DND-41 (cell line): Measurements from ENCODE around the gene MOV10L1.

Experiments
- ATAC-seq: fragments of 200-7000 bp; cut with Tn5 transposase; 3 replicates; pipeline ENCODE4 v1.9.1; 2021; ENCODE audit warnings: low read depth; ENCODE audit not compliant: insufficient read depth
- DNase-seq: peaks from one replicate; pipeline ENCODE4 v3.0.0-alpha.2; 2020
- H2AFZ ChIP-seq: 2 replicates; pipeline ENCODE4 v1.6.0; 2012; ENCODE audit warnings: low read depth, low read length
- H3K27ac ChIP-seq: 2 replicates; pipeline ENCODE4 v1.5.1; 2012; ENCODE audit warnings: low read length, inconsistent platforms
- H3K27me3 ChIP-seq: fragments of 200-600 bp; sonication (generic); 2 replicates; pipeline ENCODE4 v1.6.0; 2012; ENCODE audit warnings: low read length, mild to moderate bottlenecking, inconsistent platforms; ENCODE audit not compliant: insufficient read depth, poor library complexity
- H3K36me3 ChIP-seq: 2 replicates; pipeline ENCODE4 v1.5.1; 2012; ENCODE audit warnings: low read length, inconsistent platforms; ENCODE audit not compliant: insufficient read depth
- H3K4me1 ChIP-seq: 2 replicates; pipeline ENCODE4 v1.5.1; 2012; ENCODE audit warnings: mild to moderate bottlenecking, low read length; ENCODE audit not compliant: insufficient read depth
- H3K4me2 ChIP-seq: 2 replicates; pipeline ENCODE4 v1.6.0; 2012; ENCODE audit warnings: mild to moderate bottlenecking, moderate library complexity, low read length, inconsistent platforms; ENCODE audit not compliant: insufficient read depth
- H3K4me3 ChIP-seq, 2 experiments: fragments of 200-600 bp in 1 of 2; shearing (Covaris generic) in 1 of 2; 2 replicates each; pipeline ENCODE4 v1.5.1; 2012 to 2016; ENCODE audit warnings: inconsistent platforms in 2 of 2, low read length in 2 of 2, mild to moderate bottlenecking in 2 of 2, low read depth in 1 of 2, moderate library complexity in 1 of 2
- H3K79me2 ChIP-seq: 2 replicates; pipeline ENCODE4 v1.6.0; 2012; ENCODE audit warnings: low read length, inconsistent platforms; ENCODE audit not compliant: insufficient read depth
- H3K9ac ChIP-seq: 2 replicates; pipeline ENCODE4 v1.6.0; 2012; ENCODE audit warnings: low read depth, mild to moderate bottlenecking, inconsistent platforms, low read length, moderate library complexity
- H3K9me3 ChIP-seq: 2 replicates; pipeline ENCODE4 v1.5.1; 2012; ENCODE audit warnings: low read length, moderate library complexity, mild to moderate bottlenecking, inconsistent platforms; ENCODE audit not compliant: insufficient read depth, severe bottlenecking
- H4K20me1 ChIP-seq: 2 replicates; pipeline ENCODE4 v1.6.0; 2012; ENCODE audit warnings: low read length; ENCODE audit not compliant: insufficient read depth
- EZH2 ChIP-seq: IDR thresholded peaks from 3 replicates; pipeline ENCODE4 v1.6.1; 2012; ENCODE audit warnings: borderline replicate concordance, low read depth, mild to moderate bottlenecking, moderate library complexity, low read length, inconsistent platforms; ENCODE audit not compliant: severe bottlenecking
- TF ChIP-seq, protein P1 (sequence below): IDR thresholded peaks from 2 replicates; pipeline ENCODE4 v1.5.1; 2012; ENCODE audit warnings: borderline replicate concordance, low read length, moderate library complexity, mild to moderate bottlenecking; ENCODE audit not compliant: poor library complexity, severe bottlenecking; ENCODE audit errors: extremely low read depth

MOV10L1 gene

DNA sequence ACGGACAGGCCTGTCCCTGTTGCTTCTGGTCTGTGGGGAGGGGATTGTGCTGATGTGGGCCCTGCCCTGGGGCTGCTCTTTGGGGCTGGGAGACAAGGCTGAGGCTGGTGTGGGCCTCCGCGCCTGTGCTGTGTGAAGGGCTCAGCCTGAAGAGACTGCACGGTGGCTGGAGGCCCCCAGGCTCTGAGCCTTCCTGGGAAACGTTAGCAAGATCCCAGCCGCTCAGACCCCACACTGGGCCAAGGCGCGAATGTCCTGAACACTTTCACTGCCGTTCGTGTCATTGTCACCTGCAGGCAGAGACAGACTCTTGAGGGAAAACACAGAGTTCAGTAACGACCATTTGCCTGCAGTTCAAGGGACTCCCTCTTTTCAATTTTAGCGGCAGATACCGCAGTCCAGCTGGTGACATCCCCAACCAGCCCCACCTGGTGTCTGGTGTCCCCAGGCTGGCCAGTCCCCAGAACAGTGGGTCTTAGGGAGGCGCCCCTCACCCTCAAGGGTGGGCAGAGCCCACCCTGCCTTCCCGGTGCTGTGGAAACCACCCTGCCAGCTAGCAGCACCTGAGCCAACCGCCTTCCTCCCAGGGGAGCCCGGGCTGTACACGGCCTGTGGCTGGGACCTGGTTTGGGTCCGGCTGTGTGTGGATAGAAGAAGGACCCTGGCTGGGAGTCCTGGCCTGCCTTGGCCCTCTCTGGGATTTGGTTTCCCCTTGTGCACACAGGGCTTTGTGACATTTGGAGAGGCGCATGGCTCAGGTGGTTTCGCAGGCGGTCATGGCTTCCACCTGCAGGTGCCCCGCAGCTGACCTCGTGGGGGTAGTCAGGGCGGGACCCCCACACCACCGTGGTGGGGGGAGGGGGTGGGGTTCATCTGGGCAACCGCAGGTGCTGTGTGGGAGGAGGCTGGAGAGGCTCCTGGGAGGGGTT lies 86.4 kb downstream of the MOV10L1 start:
- no peak overlapping the region for H3K9ac ChIP-seq
- peaks cover 8% of the 10 kb centered on the region for H3K27me3 ChIP-seq
- no peak overlapping the region for H3K4me2 ChIP-seq
- no peaks in the 10 kb centered on the region for H4K20me1 ChIP-seq
- H3K4me3 ChIP-seq: no peak overlapping the region
- no peak overlapping the region for H2AFZ ChIP-seq
- no peaks in the 10 kb centered on the region for H3K36me3 ChIP-seq
- H3K27ac ChIP-seq: no peak overlapping the region
- ATAC-seq (no peak), DNase-seq (no peak)
- no peaks in the 10 kb centered on the region for H3K79me2 ChIP-seq
- H3K9me3 ChIP-seq: no peaks in the 10 kb centered on the region
- no peaks in the 10 kb centered on the region for H3K4me1 ChIP-seq
- no peak for TF ChIP-seq EZH2
- TF ChIP-seq, protein P1, sequence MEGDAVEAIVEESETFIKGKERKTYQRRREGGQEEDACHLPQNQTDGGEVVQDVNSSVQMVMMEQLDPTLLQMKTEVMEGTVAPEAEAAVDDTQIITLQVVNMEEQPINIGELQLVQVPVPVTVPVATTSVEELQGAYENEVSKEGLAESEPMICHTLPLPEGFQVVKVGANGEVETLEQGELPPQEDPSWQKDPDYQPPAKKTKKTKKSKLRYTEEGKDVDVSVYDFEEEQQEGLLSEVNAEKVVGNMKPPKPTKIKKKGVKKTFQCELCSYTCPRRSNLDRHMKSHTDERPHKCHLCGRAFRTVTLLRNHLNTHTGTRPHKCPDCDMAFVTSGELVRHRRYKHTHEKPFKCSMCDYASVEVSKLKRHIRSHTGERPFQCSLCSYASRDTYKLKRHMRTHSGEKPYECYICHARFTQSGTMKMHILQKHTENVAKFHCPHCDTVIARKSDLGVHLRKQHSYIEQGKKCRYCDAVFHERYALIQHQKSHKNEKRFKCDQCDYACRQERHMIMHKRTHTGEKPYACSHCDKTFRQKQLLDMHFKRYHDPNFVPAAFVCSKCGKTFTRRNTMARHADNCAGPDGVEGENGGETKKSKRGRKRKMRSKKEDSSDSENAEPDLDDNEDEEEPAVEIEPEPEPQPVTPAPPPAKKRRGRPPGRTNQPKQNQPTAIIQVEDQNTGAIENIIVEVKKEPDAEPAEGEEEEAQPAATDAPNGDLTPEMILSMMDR: no peak

DNA sequence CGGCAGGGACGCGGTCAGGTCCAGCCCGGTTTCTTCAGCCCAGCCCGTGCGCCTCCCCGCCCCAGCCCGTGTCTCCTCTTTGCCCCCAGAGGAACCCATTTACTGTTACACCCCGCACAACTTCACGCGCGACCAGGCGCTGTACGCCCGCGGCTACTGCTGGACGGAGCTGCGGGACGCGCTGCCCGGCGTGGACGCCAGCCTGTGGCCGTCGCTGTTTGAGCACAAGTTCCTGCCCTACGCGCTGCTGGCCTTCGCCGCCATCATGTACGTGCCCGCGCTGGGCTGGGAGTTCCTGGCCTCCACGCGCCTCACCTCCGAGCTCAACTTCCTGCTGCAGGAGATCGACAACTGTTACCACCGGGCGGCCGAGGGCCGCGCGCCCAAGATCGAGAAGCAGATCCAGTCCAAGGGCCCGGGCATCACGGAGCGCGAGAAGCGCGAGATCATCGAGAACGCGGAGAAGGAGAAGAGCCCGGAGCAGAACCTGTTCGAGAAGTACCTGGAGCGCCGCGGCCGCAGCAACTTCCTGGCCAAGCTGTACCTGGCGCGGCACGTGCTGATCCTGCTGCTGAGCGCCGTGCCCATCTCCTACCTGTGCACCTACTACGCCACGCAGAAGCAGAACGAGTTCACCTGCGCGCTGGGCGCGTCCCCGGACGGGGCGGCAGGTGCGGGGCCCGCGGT lies 87.2 kb downstream of the MOV10L1 start:
- H2AFZ ChIP-seq: no peak overlapping the region
- H3K79me2 ChIP-seq: no peaks in the 10 kb centered on the region
- no peak overlapping the region for H3K4me3 ChIP-seq
- H3K27ac ChIP-seq: no peak overlapping the region
- no peaks in the 10 kb centered on the region for H3K9me3 ChIP-seq
- no peak for DNase-seq
- no peak overlapping the region for H3K9ac ChIP-seq
- no peak overlapping the region for H3K4me2 ChIP-seq
- H4K20me1 ChIP-seq: no peaks in the 10 kb centered on the region
- TF ChIP-seq EZH2: no peak
- TF ChIP-seq, protein P1: no peak
- H3K27me3 ChIP-seq: peaks cover 8% of the 10 kb centered on the region
- H3K36me3 ChIP-seq: no peaks in the 10 kb centered on the region
- no peak for ATAC-seq
- no peaks in the 10 kb centered on the region for H3K4me1 ChIP-seq

DNA sequence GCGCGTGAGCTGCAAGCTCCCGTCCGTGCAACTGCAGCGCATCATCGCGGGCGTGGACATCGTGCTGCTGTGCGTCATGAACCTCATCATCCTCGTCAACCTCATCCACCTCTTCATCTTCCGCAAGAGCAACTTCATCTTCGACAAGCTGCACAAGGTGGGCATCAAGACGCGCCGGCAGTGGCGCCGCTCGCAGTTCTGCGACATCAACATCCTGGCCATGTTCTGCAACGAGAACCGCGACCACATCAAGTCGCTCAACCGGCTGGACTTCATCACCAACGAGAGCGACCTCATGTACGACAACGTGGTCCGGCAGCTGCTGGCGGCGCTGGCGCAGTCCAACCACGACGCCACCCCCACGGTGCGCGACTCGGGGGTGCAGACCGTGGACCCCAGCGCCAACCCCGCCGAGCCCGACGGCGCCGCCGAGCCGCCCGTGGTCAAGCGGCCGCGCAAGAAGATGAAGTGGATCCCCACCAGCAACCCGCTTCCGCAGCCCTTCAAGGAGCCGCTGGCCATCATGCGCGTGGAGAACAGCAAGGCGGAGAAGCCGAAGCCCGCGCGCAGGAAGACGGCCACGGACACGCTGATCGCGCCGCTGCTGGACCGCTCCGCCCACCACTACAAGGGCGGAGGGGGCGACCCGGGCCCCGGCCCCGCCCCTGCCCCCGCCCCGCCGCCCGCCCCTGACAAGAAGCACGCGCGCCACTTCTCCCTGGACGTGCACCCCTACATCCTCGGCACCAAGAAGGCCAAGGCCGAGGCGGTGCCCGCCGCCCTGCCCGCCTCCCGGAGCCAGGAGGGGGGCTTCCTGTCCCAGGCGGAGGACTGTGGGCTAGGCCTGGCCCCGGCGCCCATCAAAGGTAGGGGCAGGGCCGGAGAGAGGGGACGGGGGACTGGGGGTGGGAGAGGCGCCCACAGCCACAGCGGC lies 88.0 kb downstream of the MOV10L1 start:
- Histone ChIP-seq H3K9me3 (no peaks in the 10 kb centered on the region), H2AFZ (no peak overlapping the region), H3K4me3 (no peak overlapping the region), H4K20me1 (no peaks in the 10 kb centered on the region), H3K4me1 (no peaks in the 10 kb centered on the region), H3K79me2 (no peaks in the 10 kb centered on the region), H3K9ac (no peak overlapping the region), H3K36me3 (no peaks in the 10 kb centered on the region), H3K27me3 (peaks cover 8% of the 10 kb centered on the region), H3K27ac (no peak overlapping the region), H3K4me2 (no peak overlapping the region)
- ATAC-seq (no peak), DNase-seq (no peak)
- no peak for TF ChIP-seq EZH2
- TF ChIP-seq, protein P1: no peak
